SU-DHL-6 (cell line): ENCODE results near the gene ACTN1.

Source experiments
- H2AFZ ChIP-seq: fragments of 200-600 bp; sonication (generic); 2 replicates; pipeline ENCODE4 v1.6.1; 2014; ENCODE audit warnings: low read depth, mild to moderate bottlenecking, moderate library complexity, mixed read lengths, antibody characterized with exemption, low read length; ENCODE audit not compliant: severe bottlenecking
- H3F3A ChIP-seq: fragments of 200-600 bp; shearing (Covaris generic); 2 replicates; pipeline ENCODE4 v1.6.0; 2016; ENCODE audit warnings: antibody characterized with exemption, mild to moderate bottlenecking; ENCODE audit not compliant: insufficient read depth
- H3K27ac ChIP-seq: fragments of 200-600 bp; sonication (generic); 2 replicates; pipeline ENCODE4 v1.5.1; 2016; ENCODE audit warnings: low read depth, mild to moderate bottlenecking, low read length, moderate library complexity, mixed read lengths
- H3K27me3 ChIP-seq: fragments of 200-600 bp; sonication (generic), shearing (Covaris generic); 2 replicates; pipeline ENCODE4 v1.6.0; 2014; ENCODE audit warnings: mild to moderate bottlenecking, low read length
- H3K36me3 ChIP-seq: fragments of 200-600 bp; sonication (generic); 2 replicates; pipeline ENCODE4 v1.6.1; 2014; ENCODE audit warnings: mild to moderate bottlenecking, low read length, mixed read lengths
- H3K4me2 ChIP-seq: fragments of 300-600, 200-600 bp; shearing (Covaris generic), sonication (generic); 2 replicates; pipeline ENCODE4 v1.6.0; 2014; ENCODE audit warnings: low read length, low read depth, mild to moderate bottlenecking; ENCODE audit not compliant: poor library complexity, severe bottlenecking
- H3K4me3 ChIP-seq: fragments of 200-600 bp; sonication (generic); 2 replicates; pipeline ENCODE4 v1.5.1; 2014; ENCODE audit warnings: antibody characterized with exemption, low read length, mild to moderate bottlenecking, mixed read lengths; ENCODE audit not compliant: insufficient read depth, poor library complexity, severe bottlenecking
- H3K79me2 ChIP-seq: fragments of 200-600 bp; sonication (generic); 2 replicates; pipeline ENCODE4 v1.6.1; 2014; ENCODE audit warnings: mild to moderate bottlenecking, low read length, moderate library complexity; ENCODE audit not compliant: insufficient read depth
- H3K9ac ChIP-seq: fragments of 200-600 bp; sonication (generic); 2 replicates; pipeline ENCODE4 v1.7.0; 2014; ENCODE audit warnings: mild to moderate bottlenecking, low read length
- H3K9me2 ChIP-seq: fragments of 200-600 bp; sonication (generic); replicated peaks from 2 replicates; pipeline ENCODE4 v1.6.1; 2014; ENCODE audit warnings: low read length; ENCODE audit not compliant: insufficient read depth
- H3K9me3 ChIP-seq: fragments of 200-600 bp; sonication (generic); 2 replicates; pipeline ENCODE4 v1.6.1; 2014; ENCODE audit warnings: low read length, mixed read lengths; ENCODE audit not compliant: insufficient read depth
- H4K20me1 ChIP-seq: fragments of 200-600 bp; sonication (generic); 2 replicates; pipeline ENCODE4 v1.6.1; 2014; ENCODE audit warnings: low read depth, mild to moderate bottlenecking, antibody characterized with exemption, low read length, moderate library complexity, mixed read lengths
- EZH2phosphoT487 ChIP-seq: fragments of 200-600 bp; sonication (generic), shearing (Covaris generic); conservative IDR thresholded peaks from 2 replicates; pipeline ENCODE4 v1.6.1; 2018; ENCODE audit warnings: mild to moderate bottlenecking, antibody characterized with exemption, low read length, moderate library complexity, mixed read lengths
- TF ChIP-seq, protein P1 (sequence below): fragments of 200-600 bp; sonication (generic); IDR thresholded peaks from one replicate; pipeline ENCODE4 v1.5.1; 2017; ENCODE audit warnings: antibody characterized with exemption, mild to moderate bottlenecking, low read length, moderate library complexity; ENCODE audit not compliant: insufficient read depth, poor library complexity, severe bottlenecking

The ACTN1 gene

DNA sequence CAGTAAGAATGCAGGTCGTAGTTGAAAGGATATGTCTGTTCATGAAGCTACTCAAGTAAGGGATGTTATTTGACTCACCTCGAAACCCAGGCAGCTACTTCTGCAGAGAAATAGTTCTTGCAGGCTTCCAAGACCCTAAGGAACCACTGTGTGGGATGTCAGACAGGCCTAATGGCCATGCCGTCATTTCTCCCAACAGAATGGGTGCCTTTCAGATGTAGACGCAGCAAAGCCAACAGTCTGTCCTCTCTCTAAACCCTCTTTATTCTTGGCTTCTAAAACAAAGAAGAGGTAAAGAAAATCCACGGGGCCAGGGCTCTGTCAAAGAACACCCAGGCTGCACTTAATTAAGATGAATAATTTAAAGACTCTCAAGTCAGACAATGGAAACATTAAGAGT, 19.0 kb upstream of the ACTN1 start:
- Histone ChIP-seq H3K9me3 (no peaks in the 10 kb centered on the region), H3K4me3 (no peak overlapping the region), H3K79me2 (no peaks in the 10 kb centered on the region), H2AFZ (no peak overlapping the region), H3K9ac (no peak overlapping the region), H3K36me3 (no peaks in the 10 kb centered on the region), H3K27me3 (no peaks in the 10 kb centered on the region), H4K20me1 (no peaks in the 10 kb centered on the region), H3K4me2 (no peak overlapping the region), H3K9me2 (no peaks in the 10 kb centered on the region), H3K27ac (no peak overlapping the region), H3F3A (no peaks in the 10 kb centered on the region)
- TF ChIP-seq, protein P1, sequence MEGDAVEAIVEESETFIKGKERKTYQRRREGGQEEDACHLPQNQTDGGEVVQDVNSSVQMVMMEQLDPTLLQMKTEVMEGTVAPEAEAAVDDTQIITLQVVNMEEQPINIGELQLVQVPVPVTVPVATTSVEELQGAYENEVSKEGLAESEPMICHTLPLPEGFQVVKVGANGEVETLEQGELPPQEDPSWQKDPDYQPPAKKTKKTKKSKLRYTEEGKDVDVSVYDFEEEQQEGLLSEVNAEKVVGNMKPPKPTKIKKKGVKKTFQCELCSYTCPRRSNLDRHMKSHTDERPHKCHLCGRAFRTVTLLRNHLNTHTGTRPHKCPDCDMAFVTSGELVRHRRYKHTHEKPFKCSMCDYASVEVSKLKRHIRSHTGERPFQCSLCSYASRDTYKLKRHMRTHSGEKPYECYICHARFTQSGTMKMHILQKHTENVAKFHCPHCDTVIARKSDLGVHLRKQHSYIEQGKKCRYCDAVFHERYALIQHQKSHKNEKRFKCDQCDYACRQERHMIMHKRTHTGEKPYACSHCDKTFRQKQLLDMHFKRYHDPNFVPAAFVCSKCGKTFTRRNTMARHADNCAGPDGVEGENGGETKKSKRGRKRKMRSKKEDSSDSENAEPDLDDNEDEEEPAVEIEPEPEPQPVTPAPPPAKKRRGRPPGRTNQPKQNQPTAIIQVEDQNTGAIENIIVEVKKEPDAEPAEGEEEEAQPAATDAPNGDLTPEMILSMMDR: no peak
- no peak for TF ChIP-seq EZH2phosphoT487

DNA sequence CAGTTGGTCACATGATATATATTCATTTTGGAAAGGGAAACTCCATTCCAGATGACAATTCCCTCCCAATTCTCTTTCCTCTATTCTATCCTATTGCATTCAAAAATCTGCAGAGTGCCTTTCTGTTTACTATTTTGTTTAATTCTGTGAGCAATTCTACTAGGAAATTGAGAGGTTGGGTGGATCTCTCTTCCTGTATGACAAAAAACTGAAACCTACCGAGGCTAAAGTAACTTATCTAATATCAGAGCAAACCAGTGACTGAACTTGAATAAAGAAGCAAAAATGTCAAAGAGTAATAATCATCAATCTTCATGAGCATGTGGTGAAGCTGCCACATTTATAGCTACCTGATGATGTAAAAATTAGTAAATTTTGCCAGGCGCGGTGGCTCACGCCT, 16.6 kb upstream of the ACTN1 start:
- H3K27me3 ChIP-seq: no peaks in the 10 kb centered on the region
- no peaks in the 10 kb centered on the region for H3K36me3 ChIP-seq
- no peak for TF ChIP-seq EZH2phosphoT487
- TF ChIP-seq, protein P1: no peak
- H4K20me1 ChIP-seq: no peaks in the 10 kb centered on the region
- H2AFZ ChIP-seq: no peak overlapping the region
- no peak overlapping the region for H3K9ac ChIP-seq
- no peaks in the 10 kb centered on the region for H3K9me2 ChIP-seq
- H3K4me3 ChIP-seq: no peak overlapping the region
- no peaks in the 10 kb centered on the region for H3K79me2 ChIP-seq
- no peak overlapping the region for H3K4me2 ChIP-seq
- no peaks in the 10 kb centered on the region for H3F3A ChIP-seq
- H3K9me3 ChIP-seq: no peaks in the 10 kb centered on the region
- H3K27ac ChIP-seq: no peak overlapping the region

DNA sequence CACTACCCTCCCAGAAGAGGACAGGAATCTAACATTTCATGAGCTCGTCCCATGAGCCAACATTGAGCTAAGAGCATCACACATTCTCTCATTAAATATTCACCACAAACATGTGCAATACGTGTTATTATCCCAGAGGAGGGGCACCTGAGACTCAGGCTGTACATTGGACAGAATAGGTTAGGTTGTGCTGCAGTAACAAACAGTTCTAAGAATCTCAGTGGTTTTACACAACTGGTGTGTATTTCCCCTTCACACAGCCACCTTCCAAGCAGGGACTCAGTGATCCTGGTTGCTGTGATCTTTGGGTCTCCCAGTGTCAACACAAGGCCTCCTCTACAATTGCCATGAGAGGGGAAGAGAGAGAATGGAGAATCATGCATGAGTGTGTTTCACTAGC, 15.0 kb upstream of the ACTN1 start:
- Histone ChIP-seq H3K27ac (no peak overlapping the region), H3K79me2 (no peaks in the 10 kb centered on the region), H3K4me2 (no peak overlapping the region), H3K4me3 (no peak overlapping the region), H3K9me3 (no peaks in the 10 kb centered on the region), H3F3A (no peaks in the 10 kb centered on the region), H4K20me1 (no peaks in the 10 kb centered on the region), H3K9ac (no peak overlapping the region), H3K27me3 (no peaks in the 10 kb centered on the region), H3K9me2 (no peaks in the 10 kb centered on the region), H2AFZ (no peak overlapping the region), H3K36me3 (no peaks in the 10 kb centered on the region)
- TF ChIP-seq EZH2phosphoT487: no peak
- TF ChIP-seq, protein P1: no peak

DNA sequence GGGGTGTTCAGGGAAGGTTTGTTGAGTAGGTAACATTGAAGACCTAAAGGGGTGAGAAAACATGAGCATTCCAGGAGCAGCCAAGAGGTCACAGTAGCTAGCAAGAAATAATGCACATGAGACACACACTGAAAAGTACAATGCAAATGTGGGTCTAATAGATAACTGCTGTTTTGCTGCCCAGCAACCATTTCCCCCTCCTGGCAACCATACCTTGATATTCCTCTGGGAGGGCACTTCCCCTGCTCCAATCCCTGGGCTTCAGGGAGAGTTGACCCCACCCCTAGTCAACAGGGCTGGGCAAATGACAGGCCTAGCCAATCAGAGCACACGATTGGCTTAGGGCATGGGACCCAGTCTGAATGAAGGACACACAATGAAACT, 8.5 kb upstream of the ACTN1 start:
- H3K4me2 ChIP-seq: no peak overlapping the region
- no peaks in the 10 kb centered on the region for H3K9me3 ChIP-seq
- no peak for TF ChIP-seq EZH2phosphoT487
- TF ChIP-seq, protein P1: no peak
- no peak overlapping the region for H3K9ac ChIP-seq
- no peaks in the 10 kb centered on the region for H3K9me2 ChIP-seq
- no peak overlapping the region for H2AFZ ChIP-seq
- H3K36me3 ChIP-seq: no peaks in the 10 kb centered on the region
- no peaks in the 10 kb centered on the region for H3F3A ChIP-seq
- no peak overlapping the region for H3K27ac ChIP-seq
- no peaks in the 10 kb centered on the region for H4K20me1 ChIP-seq
- no peaks in the 10 kb centered on the region for H3K79me2 ChIP-seq
- H3K27me3 ChIP-seq: no peaks in the 10 kb centered on the region
- H3K4me3 ChIP-seq: no peak overlapping the region
